ENCODE data around the gene VDR.

GRCh38 chr12:47894068-47894467 lies 10.7 kb downstream of the VDR start:
- TF ChIP-seq POLR2A (IDR thresholded peaks at IDR 0.05) = no peak
- TF ChIP-seq, protein P1, sequence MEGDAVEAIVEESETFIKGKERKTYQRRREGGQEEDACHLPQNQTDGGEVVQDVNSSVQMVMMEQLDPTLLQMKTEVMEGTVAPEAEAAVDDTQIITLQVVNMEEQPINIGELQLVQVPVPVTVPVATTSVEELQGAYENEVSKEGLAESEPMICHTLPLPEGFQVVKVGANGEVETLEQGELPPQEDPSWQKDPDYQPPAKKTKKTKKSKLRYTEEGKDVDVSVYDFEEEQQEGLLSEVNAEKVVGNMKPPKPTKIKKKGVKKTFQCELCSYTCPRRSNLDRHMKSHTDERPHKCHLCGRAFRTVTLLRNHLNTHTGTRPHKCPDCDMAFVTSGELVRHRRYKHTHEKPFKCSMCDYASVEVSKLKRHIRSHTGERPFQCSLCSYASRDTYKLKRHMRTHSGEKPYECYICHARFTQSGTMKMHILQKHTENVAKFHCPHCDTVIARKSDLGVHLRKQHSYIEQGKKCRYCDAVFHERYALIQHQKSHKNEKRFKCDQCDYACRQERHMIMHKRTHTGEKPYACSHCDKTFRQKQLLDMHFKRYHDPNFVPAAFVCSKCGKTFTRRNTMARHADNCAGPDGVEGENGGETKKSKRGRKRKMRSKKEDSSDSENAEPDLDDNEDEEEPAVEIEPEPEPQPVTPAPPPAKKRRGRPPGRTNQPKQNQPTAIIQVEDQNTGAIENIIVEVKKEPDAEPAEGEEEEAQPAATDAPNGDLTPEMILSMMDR (IDR thresholded peaks at IDR 0.05) = no peak
